H1 (cell line): ENCODE data around the gene RPS6KA2. TPM values are rescaled to one million over a fixed set of nuclear protein-coding genes. Genes with fewer than 3 reads are reported as not detected.

ENCODE experiments used
- CTCF ChIA-PET: fragments of 300-600 bp; sonication (Branson Sonifier 250); formaldehyde crosslinking; loops from one replicate; lab custom pipeline; 2021; ENCODE audit not compliant: partially characterized antibody; lab: Charles Lee
- POLR2A ChIA-PET: fragments of 300-600 bp; sonication (Branson Sonifier 250); formaldehyde crosslinking; loops from one replicate; lab custom pipeline; 2021; ENCODE audit warnings: inconsistent platforms; ENCODE audit not compliant: partially characterized antibody; lab: Charles Lee
- DNase-seq, 2 experiments: peaks; one replicate each; pipeline versions ENCODE4 v3.0.0 to v3.0.0-alpha.2; 2010 to 2022; ENCODE audit warnings: low spot score in 2 of 2, low read depth in 1 of 2, mixed read lengths in 1 of 2
- FAIRE-seq: peaks from 2 replicates; lab custom pipeline; 2011; peaks lifted over from hg19 to GRCh38; lab: Jason Lieb, UNC
- H2AFZ ChIP-seq: 2 replicates; pipeline ENCODE4 v1.8.1; 2012; ENCODE audit warnings: low read length, inconsistent platforms
- H2AK5ac ChIP-seq: 2 replicates; pipeline ENCODE4 v1.6.1; 2013; ENCODE audit warnings: low read depth, low read length
- H2BK120ac ChIP-seq: replicated peaks from 2 replicates; pipeline ENCODE3; 2013; ENCODE audit warnings: low read depth, low read length, inconsistent platforms
- H2BK12ac ChIP-seq: 2 replicates; pipeline ENCODE4 v1.6.1; 2013; ENCODE audit warnings: low read depth, low read length
- H2BK15ac ChIP-seq: 2 replicates; pipeline ENCODE4 v1.6.1; 2013; ENCODE audit warnings: low read length
- H2BK20ac ChIP-seq: 2 replicates; pipeline ENCODE4 v1.6.1; 2013; ENCODE audit warnings: low read length
- H2BK5ac ChIP-seq: 2 replicates; pipeline ENCODE4 v1.6.1; 2013; ENCODE audit warnings: low read depth, low read length
- H3K14ac ChIP-seq: 2 replicates; pipeline ENCODE4 v1.6.1; 2013; ENCODE audit warnings: inconsistent platforms; ENCODE audit not compliant: insufficient read length
- H3K18ac ChIP-seq: 2 replicates; pipeline ENCODE4 v1.6.1; 2013; ENCODE audit warnings: low read length; ENCODE audit errors: extremely low read depth
- H3K23ac ChIP-seq: 2 replicates; pipeline ENCODE4 v1.6.1; 2013; ENCODE audit warnings: inconsistent platforms; ENCODE audit not compliant: insufficient read length
- H3K23me2 ChIP-seq: 2 replicates; pipeline ENCODE4 v1.6.1; 2013; ENCODE audit warnings: low read depth, low read length
- H3K27ac ChIP-seq: 2 replicates; pipeline ENCODE4 v1.6.1; 2011; ENCODE audit warnings: low read depth, low read length, inconsistent platforms
- H3K27me3 ChIP-seq, 4 experiments: replicated peaks in 1 of 4; 1 replicate in 1 of 4; 2 replicates in 3 of 4; pipeline versions ENCODE4 v1.6.1 to v1.8.1; 2011 to 2013; ENCODE audit warnings: low read length in 3 of 4, mild to moderate bottlenecking in 3 of 4, inconsistent platforms in 2 of 4, mixed read lengths in 2 of 4, moderate library complexity in 1 of 4; ENCODE audit not compliant: control insufficient read depth in 3 of 4, insufficient read depth in 3 of 4; ENCODE audit errors: extremely low read depth in 1 of 4
- H3K36me3 ChIP-seq, 4 experiments: 2 replicates each; pipeline versions ENCODE4 v1.6.1 to v1.8.1; 2011 to 2013; ENCODE audit warnings: mild to moderate bottlenecking in 4 of 4, low read length in 3 of 4, moderate library complexity in 2 of 4, control low read depth in 1 of 4, inconsistent platforms in 1 of 4; ENCODE audit not compliant: insufficient read depth in 4 of 4, control insufficient read depth in 2 of 4
- H3K4ac ChIP-seq: replicated peaks from 2 replicates; pipeline ENCODE3; 2013; ENCODE audit warnings: low read length, low read depth, mixed read lengths, inconsistent platforms; ENCODE audit not compliant: insufficient read length
- H3K4me1 ChIP-seq, 4 experiments: replicated peaks in 1 of 4; 1 replicate in 1 of 4; 2 replicates in 3 of 4; pipeline versions ENCODE4 v1.6.1 to v1.8.1; 2011 to 2013; ENCODE audit warnings: low read length in 3 of 4, inconsistent platforms in 2 of 4, mixed read lengths in 1 of 4; ENCODE audit not compliant: insufficient read depth in 4 of 4, control insufficient read depth in 3 of 4
- H3K4me2 ChIP-seq, 2 experiments: 2 replicates each; pipeline versions ENCODE4 v1.6.1 to v1.8.1; 2011 to 2013; ENCODE audit warnings: low read depth in 2 of 2, low read length in 2 of 2, control low read depth in 1 of 2, inconsistent platforms in 1 of 2, mild to moderate bottlenecking in 1 of 2; ENCODE audit not compliant: insufficient read depth in 1 of 2
- H3K4me3 ChIP-seq, 4 experiments: fragments of 200-600, 300-600 bp in 1 of 4; sonication (generic), shearing (Covaris generic), sonication (Bioruptor Twin) in 1 of 4; 2 replicates each; pipeline versions ENCODE4 v1.5.1 to v1.8.1; 2011 to 2016; ENCODE audit warnings: low read length in 4 of 4, low read depth in 3 of 4, control low read depth in 2 of 4, inconsistent platforms in 2 of 4, mild to moderate bottlenecking in 2 of 4, mixed read lengths in 1 of 4, moderate library complexity in 1 of 4; ENCODE audit not compliant: insufficient read depth in 2 of 4; ENCODE audit errors: extremely low read depth in 1 of 4
- H3K56ac ChIP-seq: replicated peaks from 2 replicates; pipeline ENCODE3; 2013; ENCODE audit warnings: low read depth, mild to moderate bottlenecking, mixed read lengths, low read length, inconsistent platforms; ENCODE audit not compliant: insufficient read length
- H3K79me1 ChIP-seq: 2 replicates; pipeline ENCODE4 v1.6.1; 2013; ENCODE audit warnings: low read depth, low read length, control low read depth
- H3K79me2 ChIP-seq, 2 experiments: 2 replicates each; pipeline versions ENCODE4 v1.6.1 to v1.8.1; 2012 to 2013; ENCODE audit warnings: low read length in 2 of 2, mild to moderate bottlenecking in 2 of 2, inconsistent platforms in 1 of 2; ENCODE audit not compliant: insufficient read depth in 2 of 2, control insufficient read depth in 1 of 2
- H3K9ac ChIP-seq, 4 experiments: replicated peaks in 1 of 4; 1 replicate in 1 of 4; 2 replicates in 3 of 4; pipeline versions ENCODE4 v1.6.1 to v1.8.1; 2011 to 2013; ENCODE audit warnings: low read depth in 3 of 4, low read length in 3 of 4, control low read depth in 2 of 4, mild to moderate bottlenecking in 2 of 4, moderate library complexity in 2 of 4, inconsistent platforms in 1 of 4; ENCODE audit errors: extremely low read depth in 1 of 4
- H3K9me3 ChIP-seq, 2 experiments: 2 replicates each; pipeline versions ENCODE4 v1.6.1 to v1.8.1; 2012 to 2013; ENCODE audit warnings: mild to moderate bottlenecking in 2 of 2, moderate library complexity in 2 of 2, control low read depth in 1 of 2, inconsistent platforms in 1 of 2, low read depth in 1 of 2, low read length in 1 of 2, mixed read lengths in 1 of 2; ENCODE audit not compliant: insufficient read depth in 2 of 2
- H4K20me1 ChIP-seq, 2 experiments: replicated peaks in 1 of 2; 2 replicates each; pipeline versions ENCODE3 to v1.8.1; 2011 to 2013; ENCODE audit warnings: inconsistent platforms in 2 of 2, low read length in 2 of 2, mild to moderate bottlenecking in 1 of 2; ENCODE audit not compliant: insufficient read depth in 2 of 2, control insufficient read depth in 1 of 2
- H4K5ac ChIP-seq: 2 replicates; pipeline ENCODE4 v1.6.1; 2013; ENCODE audit warnings: low read length, low read depth, mixed read lengths, inconsistent platforms; ENCODE audit not compliant: insufficient read length
- H4K8ac ChIP-seq: 2 replicates; pipeline ENCODE4 v1.8.0; 2013; ENCODE audit warnings: mild to moderate bottlenecking, moderate library complexity, low read length, inconsistent platforms; ENCODE audit not compliant: insufficient read depth; ENCODE audit errors: extremely low read depth
- H4K91ac ChIP-seq: replicated peaks from 2 replicates; pipeline ENCODE3; 2013; ENCODE audit warnings: low read length, mixed read lengths, inconsistent platforms; ENCODE audit not compliant: insufficient read length
- BRCA1 ChIP-seq: IDR thresholded peaks from 2 replicates; pipeline ENCODE4 v1.6.1; 2012; ENCODE audit warnings: low read depth, low read length, improper control_type of control experiment
- FOSL1 ChIP-seq: IDR thresholded peaks from 2 replicates; pipeline ENCODE4 v1.6.1; 2011; ENCODE audit warnings: mild to moderate bottlenecking, low read depth, low read length, moderate library complexity; ENCODE audit not compliant: insufficient read depth
- HDAC6 ChIP-seq: IDR thresholded peaks from one replicate; pipeline ENCODE4 v1.7.1; 2012; ENCODE audit warnings: low read depth, mild to moderate bottlenecking, inconsistent platforms, low read length, moderate library complexity
- NANOG ChIP-seq: IDR thresholded peaks from 2 replicates; pipeline ENCODE4 v1.6.1; 2011; ENCODE audit warnings: low read length, low read depth, mild to moderate bottlenecking, inconsistent platforms; ENCODE audit not compliant: insufficient read depth, poor library complexity, severe bottlenecking
- POLR2AphosphoS5 ChIP-seq: IDR thresholded peaks from 2 replicates; pipeline ENCODE4 v1.6.1; 2011; ENCODE audit warnings: low read depth, low read length
- POU5F1 ChIP-seq: IDR thresholded peaks from 2 replicates; pipeline ENCODE4 v1.6.1; 2011; ENCODE audit warnings: low read depth, mild to moderate bottlenecking, low read length, moderate library complexity
- RAD21 ChIP-seq, 2 experiments: IDR thresholded peaks in 1 of 2; conservative IDR thresholded peaks in 1 of 2; 2 replicates each; pipeline ENCODE4 v1.6.1; 2011; ENCODE audit warnings: low read depth in 2 of 2, low read length in 2 of 2, improper control_type of control experiment in 1 of 2, inconsistent platforms in 1 of 2, mild to moderate bottlenecking in 1 of 2, moderate library complexity in 1 of 2
- ZNF274 ChIP-seq: IDR thresholded peaks from 2 replicates; pipeline ENCODE4 v1.7.0; 2012; ENCODE audit warnings: low read length, borderline replicate concordance; ENCODE audit errors: extremely low read depth
- WGBS, 2 experiments: shearing (Covaris generic) in 1 of 2; methylation state at CpG; one replicate each; pipeline versions ENCODE4 v1.1.6 to v1.1.7; 2013 to 2015; ENCODE audit warnings: low lambda C conversion rate in 2 of 2, mixed read lengths in 2 of 2, inconsistent platforms in 1 of 2, low coverage in 1 of 2, missing lambda C conversion rate in 1 of 2; ENCODE audit not compliant: insufficient replicate concordance in 2 of 2, insufficient coverage in 1 of 2, insufficient read length in 1 of 2; ENCODE audit errors: extremely low coverage in 1 of 2, missing lambda C conversion rate in 1 of 2; 5-methylcytosine and 5-hydroxymethylcytosine counted together
- polyA plus RNA-seq, 7 experiments: library from polyadenylated mRNA; depleted of rRNA in 3 of 7; stranded (reverse) in 5 of 7; unstranded in 2 of 7; fragments of >200 nt in 5 of 7; fragments of 200-250 nt in 2 of 7; gene quantifications; 1 replicate in 5 of 7; 2 replicates in 1 of 7; 4 replicates in 1 of 7; pipeline versions ENCODE4 v1.2.1 to v1.2.3, GENCODE V29; 2011 to 2013; ENCODE audit warnings: missing spikeins in 2 of 7, mixed read lengths in 2 of 7
- total RNA-seq: library from RNA; stranded (reverse); fragmentation: NEBNext Ultra II Directional; extraction: Animal tissue kit (Norgen Biotek cat#: 25700); gene quantifications from 2 replicates; pipeline ENCODE4 v1.2.1, GENCODE V29; 2021

Gene RPS6KA2
- total and polyA plus RNA-seq, 2 of the 8 experiments (the other 6 are each of a cell fraction or from before 2014, with no cell fraction given): 8.8 to 25.7 TPM

- ChIA-PET POLR2A (no interaction called here), CTCF (no interaction called here)
- 94% methylated on average over 5 of the region's 5 CpGs; no CpG with 5 or more reads in 1 of the 2 experiments for WGBS, 2 experiments
- Histone ChIP-seq H3K4me2 (no peak overlapping the region), H3K9me3 (peaks cover 0 to 3% of the 10 kb centered on the region in 2 experiments; a peak in 1 of 4 replicates), H4K8ac (no peak overlapping the region), H3K79me1 (no peaks in the 10 kb centered on the region), H2BK15ac (no peak overlapping the region), H3K27me3 (peaks cover 0 to 6% (median 2%) of the 10 kb centered on the region in 4 experiments; a peak in 1 of 7 replicates), H3K9ac (no peak overlapping the region), H3K27ac (no peak overlapping the region), H3K23ac (no peak overlapping the region), H4K5ac (no peak overlapping the region), H3K23me2 (no peaks in the 10 kb centered on the region), H4K20me1 (no peaks in the 10 kb centered on the region), H3K36me3 (no peaks in the 10 kb centered on the region), H3K79me2 (no peaks in the 10 kb centered on the region), H3K4me1 (peaks cover 3 to 11% (median 6%) of the 10 kb centered on the region in 4 experiments), H2BK12ac (no peak overlapping the region), H3K18ac (no peak overlapping the region), H3K56ac (no peak overlapping the region), H2BK5ac (no peak overlapping the region), H3K4me3 (no peak overlapping the region), H2AFZ (no peak overlapping the region), H3K14ac (no peak overlapping the region), H2BK120ac (no peak overlapping the region), H3K4ac (no peak overlapping the region), H2AK5ac (no peak overlapping the region), H4K91ac (no peak overlapping the region), H2BK20ac (no peak overlapping the region)
- no peak for FAIRE-seq
- no peak for DNase-seq
- TF ChIP-seq BRCA1: no peak
- no peak for TF ChIP-seq POLR2AphosphoS5
- TF ChIP-seq ZNF274: no peak
- no peak for TF ChIP-seq NANOG
- TF ChIP-seq FOSL1: no peak
- no peak for TF ChIP-seq POU5F1
- TF ChIP-seq RAD21 (IDR thresholded peaks at IDR 0.05 in 1 of 2, conservative IDR thresholded peaks at IDR 0.05 in 1 of 2; ENCODE audit: low read depth in 2 of 2, low read length in 2 of 2): no peak
- TF ChIP-seq HDAC6: no peak
These were observed 43.8 kb upstream of the RPS6KA2 start for GRCh38 chr6:166670894-166671293.
